Liver (tissue), 10 donors: ENCODE results near the gene GOLGA6L9. TPM values are rescaled to one million over a fixed set of nuclear protein-coding genes. Genes with fewer than 3 reads are reported as not detected.
A peak's percentile ranks its signal among the peaks of the same experiment; 100 is the strongest.
"Not testable (repeated sequence)": the region's sequence is repeated elsewhere in the genome, so short reads cannot be mapped to it uniquely, and the experiment has no call there.

Source experiments
- DNase-seq: peaks from one replicate; pipeline ENCODE4 v3.0.0-alpha.2; 2017; ENCODE audit warnings: low spot score
- H3K27ac ChIP-seq, 2 donors: one replicate each; pipeline ENCODE4 v1.7.0; 2013; ENCODE audit warnings: inconsistent platforms in 2 of 2, low read length in 2 of 2, control low read depth in 1 of 2, low read depth in 1 of 2, mild to moderate bottlenecking in 1 of 2
- H3K27me3 ChIP-seq, 4 donors: one replicate each; pipeline versions ENCODE4 v1.6.1 to v1.7.0; 2013; ENCODE audit warnings: low read length in 3 of 4, inconsistent platforms in 1 of 4, mild to moderate bottlenecking in 1 of 4, moderate library complexity in 1 of 4; ENCODE audit not compliant: control insufficient read depth in 4 of 4, insufficient read depth in 4 of 4
- H3K36me3 ChIP-seq, 4 donors: one replicate each; pipeline versions ENCODE4 v1.6.1 to v1.7.0; 2013; ENCODE audit warnings: low read length in 3 of 4, mild to moderate bottlenecking in 3 of 4, low read depth in 1 of 4, moderate library complexity in 1 of 4; ENCODE audit not compliant: control insufficient read depth in 4 of 4, insufficient read depth in 3 of 4
- H3K4me1 ChIP-seq, 4 donors: one replicate each; pipeline versions ENCODE4 v1.6.1 to v1.7.0; 2013; ENCODE audit warnings: low read length in 3 of 4, mild to moderate bottlenecking in 3 of 4, moderate library complexity in 1 of 4; ENCODE audit not compliant: control insufficient read depth in 4 of 4, insufficient read depth in 4 of 4
- H3K4me3 ChIP-seq, 3 donors: one replicate each; pipeline versions ENCODE4 v1.6.1 to v1.7.0; 2013; ENCODE audit warnings: low read length in 3 of 3, control low read depth in 1 of 3, low read depth in 1 of 3, mild to moderate bottlenecking in 1 of 3
- H3K9ac ChIP-seq, 2 donors: one replicate each; pipeline ENCODE4 v1.7.0; 2013; ENCODE audit warnings: low read length in 2 of 2, mild to moderate bottlenecking in 2 of 2, moderate library complexity in 2 of 2, control low read depth in 1 of 2, low read depth in 1 of 2
- H3K9me3 ChIP-seq, 4 donors: one replicate each; pipeline versions ENCODE4 v1.6.1 to v1.7.0; 2013; ENCODE audit warnings: low read length in 3 of 4; ENCODE audit not compliant: control insufficient read depth in 4 of 4
- WGBS: extraction: QIAGEN DNeasy Blood & Tissue Kit; methylation state at CpG from one replicate; pipeline ENCODE4 v1.1.7; 2013; 5-methylcytosine and 5-hydroxymethylcytosine counted together
- polyA plus RNA-seq, 2 donors: library from polyadenylated mRNA; stranded (reverse) in 1 of 2; unstranded in 1 of 2; fragments of 200-250 nt in 1 of 2; fragments of >200 nt in 1 of 2; fragmentation: Nextera tagmentation in 1 of 2; extraction: Ambion mirVana in 1 of 2; gene quantifications; one replicate each; pipeline versions ENCODE4 v1.2.1 to v1.2.3, GENCODE V29; 2013 to 2015
- small RNA-seq: library from RNA; depleted of rRNA; stranded (forward); fragments of <200 nt; gene quantifications from one replicate; pipeline ENCODE3, GENCODE V24; 2014
- total RNA-seq, 2 donors: library from RNA; depleted of rRNA; stranded (reverse); fragments of >200 nt; gene quantifications; one replicate each; pipeline ENCODE4 v1.2.3, GENCODE V29; 2014
- donor health status: healthy.
- donor health status: healthy.
- donor health status: healthy.
- donor health status: healthy.
- donor health status: healthy.

Gene GOLGA6L9
- total and polyA plus RNA-seq, 4 donors = 0.51 to 1.3 (median 0.94) TPM

- WGBS = 93% methylated on average over 5 of the region's 11 CpGs
These were observed 45.8 kb downstream of the GOLGA6L9 start for GRCh38 chr15:82475345-82475967.

GRCh38 chr15:82476697-82477342, 47.2 kb downstream of the GOLGA6L9 start:
- H3K4me1 ChIP-seq, H3K36me3 ChIP-seq, H3K9me3 ChIP-seq, H3K27ac ChIP-seq, H3K4me3 ChIP-seq, H3K9ac ChIP-seq, H3K27me3 ChIP-seq: not testable (repeated sequence)
- DNase-seq = peak; percentile 13
- WGBS = 88% methylated on average over 13 of the region's 14 CpGs

More at GRCh38 chr15:82475345-82475967, 45.8 kb downstream of the GOLGA6L9 start:
- not testable (repeated sequence) for H3K4me3 ChIP-seq, H3K36me3 ChIP-seq, H3K27me3 ChIP-seq, H3K9ac ChIP-seq, H3K9me3 ChIP-seq, H3K27ac ChIP-seq, H3K4me1 ChIP-seq
- DNase-seq = peak; percentile 25

GRCh38 chr15:82477343-82478057, 47.9 kb downstream of the GOLGA6L9 start:
- 97% methylated on average over 11 of the region's 13 CpGs for WGBS
- not testable (repeated sequence) for DNase-seq

More at GRCh38 chr15:82477343-82478057, 47.9 kb downstream of the GOLGA6L9 start:
- H3K27ac ChIP-seq, H3K27me3 ChIP-seq, H3K9me3 ChIP-seq, H3K4me1 ChIP-seq, H3K36me3 ChIP-seq, H3K9ac ChIP-seq, H3K4me3 ChIP-seq: not testable (repeated sequence)

Small RNA genes lying within 50 kb of the gene (small RNA-seq; reads per million reads assigned to genes)
- not detected for gene AC245033.3

Other genes starting within 250 kb of the GOLGA6L9 start
- gene EFL1, start 167.1 kb upstream of the GOLGA6L9 start, total RNA-seq = 10 to 100 TPM in 1 of 2 donors, 1 to 10 TPM in 1; 8.7 to 10.1 TPM
- 1 to 10 TPM; 3.2 to 3.6 TPM for gene EFL1, start 167.1 kb upstream of the GOLGA6L9 start, polyA plus RNA-seq
- 1 to 10 TPM in 1 of 2 donors, under 1 TPM in 1; 0.50 to 1.4 TPM for gene SAXO2, start 167.0 kb upstream of the GOLGA6L9 start, total RNA-seq
- gene SAXO2, start 167.0 kb upstream of the GOLGA6L9 start, polyA plus RNA-seq = under 1 TPM; 0.28 to 0.36 TPM
- under 1 TPM; 0.33 to 0.42 TPM for gene GOLGA6L10, start 80.3 kb upstream of the GOLGA6L9 start, total RNA-seq
- gene GOLGA6L10, start 80.3 kb upstream of the GOLGA6L9 start, polyA plus RNA-seq = under 1 TPM; 0.15 to 0.67 TPM
- gene RPS17, start 110.6 kb downstream of the GOLGA6L9 start, total RNA-seq = 1,000 to 10,000 TPM in 1 of 2 donors, 100 to 1,000 TPM in 1; 283 to 1,607 TPM
- gene RPS17, start 110.6 kb downstream of the GOLGA6L9 start, polyA plus RNA-seq = 1,000 to 10,000 TPM in 1 of 2 donors, 100 to 1,000 TPM in 1; 289 to 1,088 TPM
- under 1 TPM; under 0.01 to 0.14 TPM for gene CPEB1, start 217.5 kb downstream of the GOLGA6L9 start, total RNA-seq
- gene CPEB1, start 217.5 kb downstream of the GOLGA6L9 start, polyA plus RNA-seq = under 1 TPM in 1 of 2 donors, not detected in 1; 0.05 TPM